GM19372 (cell line): ENCODE results near the gene PPIH.
"Not testable (repeated sequence)": the region's sequence is repeated elsewhere in the genome, so short reads cannot be mapped to it uniquely, and the experiment has no call there.

Experiments
- ATAC-seq: cut with Tn5 transposase; IDR thresholded peaks from one replicate; pipeline ENCODE4 v1.9.1; 2021; ENCODE audit warnings: mild to moderate bottlenecking, low read depth, moderate library complexity; ENCODE audit not compliant: unreplicated experiment

The PPIH gene

GRCh38 chr1:42657981-42658876 is at the start of gene PPIH:
Gene PPIH, plus strand, starts transcription at chr1:42658423. Its CDS starts 24 bp downstream, at chr1:42658447.
- ATAC-seq: peak; percentile 95

- ATAC-seq: no peak
Measured at GRCh38 chr1:42613803-42614131, 44.5 kb upstream of the PPIH start.

GRCh38 chr1:42618866-42619265 is 39.4 kb upstream of the PPIH start:
- ATAC-seq: no peak

DNA sequence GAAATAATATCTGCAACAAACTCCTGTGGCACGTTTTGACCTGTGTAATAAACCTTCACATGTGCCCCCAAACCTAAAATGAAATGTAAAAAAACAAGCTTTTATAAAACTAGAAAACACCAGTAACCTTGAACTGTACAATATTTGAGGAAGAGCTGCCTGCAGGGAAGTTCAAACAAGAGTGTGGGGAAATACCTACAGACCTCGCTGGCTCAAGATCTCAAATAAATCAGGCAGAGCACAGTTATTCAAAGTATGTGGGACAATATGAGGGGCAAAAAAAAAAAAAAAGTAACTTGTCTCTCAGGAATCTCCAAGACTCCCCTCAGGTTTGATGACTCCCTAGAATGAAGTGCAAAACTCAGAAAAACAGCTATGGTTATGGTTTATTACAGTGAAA is 37.9 kb upstream of the PPIH start:
- no peak for ATAC-seq

GRCh38 chr1:42621180-42621579 is 37.0 kb upstream of the PPIH start:
- not testable (repeated sequence) for ATAC-seq

- ATAC-seq: not testable (repeated sequence)
Measured at GRCh38 chr1:42627205-42627604, 31.0 kb upstream of the PPIH start.

DNA sequence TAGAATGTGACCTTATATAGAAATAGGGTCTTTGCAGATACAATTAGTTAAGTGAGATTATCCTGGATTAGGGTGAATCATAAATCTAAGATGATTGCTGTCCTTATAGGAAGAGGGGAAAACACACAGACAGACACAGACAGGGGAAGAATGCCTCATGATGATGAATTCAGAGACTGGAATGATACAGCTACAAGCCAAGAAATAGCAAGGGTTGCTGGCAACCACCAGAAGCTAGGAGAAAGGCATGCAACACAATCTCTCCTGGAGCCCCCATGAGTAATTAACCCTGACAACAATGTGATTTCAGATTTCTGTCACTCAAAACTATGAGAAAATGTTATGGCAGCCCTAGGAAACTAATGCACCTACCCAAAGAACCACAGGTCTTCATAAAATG is 19.1 kb upstream of the PPIH start:
- no peak for ATAC-seq

- no peak for ATAC-seq
Measured at GRCh38 chr1:42646056-42646455, 12.2 kb upstream of the PPIH start.

- ATAC-seq: no peak
Measured at GRCh38 chr1:42657201-42657600, 1.0 kb upstream of the PPIH start.

DNA sequence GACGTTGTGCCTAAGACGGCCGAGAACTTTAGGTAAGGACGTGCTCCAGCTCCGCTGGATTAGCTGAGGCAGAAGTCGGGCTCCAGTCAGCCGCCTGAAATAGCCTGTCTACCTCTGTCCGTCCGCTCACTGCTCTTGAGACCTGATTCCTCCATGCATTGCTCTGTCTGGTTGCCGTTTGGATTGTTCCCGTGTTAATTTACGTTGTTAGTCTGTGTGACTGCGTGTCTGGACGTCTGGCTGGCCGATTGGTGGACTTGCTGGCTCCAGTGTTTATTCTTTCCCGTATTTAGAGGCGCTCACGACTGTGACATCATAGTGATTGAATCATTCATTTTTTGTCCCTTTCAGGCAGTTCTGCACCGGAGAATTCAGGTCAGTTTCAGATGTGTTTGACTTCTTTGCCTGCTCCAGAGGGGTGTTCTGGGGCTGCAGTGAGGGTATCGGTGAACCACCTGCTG is 684 bp downstream of the PPIH start:
- ATAC-seq: no peak

- ATAC-seq: no peak
Measured at GRCh38 chr1:42660907-42661500, 2.8 kb downstream of the PPIH start.

GRCh38 chr1:42669936-42670335 is 11.7 kb downstream of the PPIH start:
- no peak for ATAC-seq

GRCh38 chr1:42670425-42670824 is 12.2 kb downstream of the PPIH start:
- no peak for ATAC-seq

DNA sequence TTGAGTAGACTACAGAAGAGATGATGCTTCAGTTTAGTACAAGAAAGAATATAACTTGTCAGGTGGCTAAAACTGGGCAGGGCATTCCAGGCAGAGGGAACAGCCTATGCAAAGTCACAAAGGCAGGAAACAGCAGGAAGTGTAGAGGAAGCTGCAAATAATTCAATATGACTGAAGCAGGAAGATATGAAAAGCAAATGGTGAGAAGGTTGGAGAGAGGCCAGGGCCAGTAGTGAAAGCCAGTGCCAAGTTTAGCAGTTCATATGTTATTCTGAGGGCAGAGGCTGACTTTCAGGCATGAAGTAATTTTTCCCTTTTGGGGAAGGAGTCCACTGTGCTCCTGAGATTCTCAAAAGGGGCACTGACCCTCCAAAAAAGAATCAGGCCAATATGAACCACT is 16.0 kb downstream of the PPIH start:
- no peak for ATAC-seq

- ATAC-seq: no peak
Measured at GRCh38 chr1:42674682-42675081, 16.5 kb downstream of the PPIH start.

GRCh38 chr1:42675467-42675866 is 17.2 kb downstream of the PPIH start:
- no peak for ATAC-seq

DNA sequence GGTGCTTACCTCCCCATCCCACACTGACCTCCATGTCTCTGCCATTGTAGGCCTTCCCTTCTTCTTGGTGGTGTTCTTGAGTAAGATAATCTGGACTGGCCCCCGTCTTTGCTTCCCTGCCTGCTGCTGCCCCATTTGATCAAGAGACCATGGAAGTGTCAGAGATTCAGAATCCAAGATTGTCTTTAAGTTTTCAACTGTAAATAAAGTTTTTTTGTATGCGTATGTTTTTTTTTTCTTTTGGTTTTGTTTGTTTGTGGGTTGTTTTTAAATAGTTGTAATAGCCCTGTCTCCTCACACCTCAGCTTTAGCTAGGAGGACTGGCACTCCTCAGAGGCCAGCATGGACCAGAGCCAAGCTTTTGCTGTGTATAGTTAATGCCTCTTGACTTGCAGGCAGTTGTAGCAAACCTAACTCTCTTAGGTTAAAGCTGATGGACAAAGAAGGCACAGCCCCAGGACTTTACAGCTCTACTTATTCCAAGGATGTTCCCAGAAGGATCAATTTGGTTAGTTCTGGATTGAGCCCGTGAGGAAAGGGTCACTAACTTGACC is 18.4 kb downstream of the PPIH start:
- no peak for ATAC-seq

- no peak for ATAC-seq
Measured at GRCh38 chr1:42679364-42679983, 21.3 kb downstream of the PPIH start.

- ATAC-seq: no peak
Measured at GRCh38 chr1:42680055-42680454, 21.8 kb downstream of the PPIH start.

GRCh38 chr1:42680921-42681683 is 22.9 kb downstream of the PPIH start:
- no peak for ATAC-seq
